SK-N-SH (cell line): Measurements from ENCODE around the gene APLN. TPM values are rescaled to one million over a fixed set of nuclear protein-coding genes. Genes with fewer than 3 reads are reported as not detected.

Experiments used
- CTCF ChIA-PET: fragments of 300-600, 350-600 bp; formaldehyde crosslinking; extraction: SDS; loops from one replicate; lab custom pipeline; 2021; lab: Yijun Ruan, JAX
- POLR2A ChIA-PET: fragments of 350-600 bp; sonication (Branson Sonifier 250); formaldehyde crosslinking; extraction: SDS; loops from one replicate; lab custom pipeline; 2020; ENCODE audit warnings: antibody characterized with exemption, inconsistent platforms; lab: Yijun Ruan, JAX
- DNase-seq: peaks from one replicate; pipeline ENCODE4 v3.0.0; 2012
- H2AFZ ChIP-seq: fragments of 200-600 bp; sonication (generic); 2 replicates; pipeline ENCODE4 v1.8.1; 2016; ENCODE audit warnings: antibody characterized with exemption, mild to moderate bottlenecking, low read depth
- H3F3A ChIP-seq: fragments of 200-600 bp; sonication (generic); replicated peaks from 2 replicates; pipeline ENCODE3; 2016; ENCODE audit warnings: antibody characterized with exemption, mild to moderate bottlenecking; ENCODE audit not compliant: insufficient read depth
- H3K27ac ChIP-seq, 2 experiments: fragments of 200-500 bp in 1 of 2; fragments of 200-600 bp in 1 of 2; sonication (Bioruptor generic) in 1 of 2; sonication (generic), shearing (Covaris generic) in 1 of 2; 2 replicates each; pipeline versions ENCODE4 v1.5.1 to v1.6.1; 2014 to 2016; ENCODE audit warnings: low read depth in 2 of 2, inconsistent platforms in 1 of 2, low read length in 1 of 2, mild to moderate bottlenecking in 1 of 2, mixed read lengths in 1 of 2
- H3K27me3 ChIP-seq: fragments of 200-600 bp; sonication (generic), shearing (Covaris generic); 2 replicates; pipeline ENCODE4 v1.6.1; 2016; ENCODE audit warnings: mixed run types; ENCODE audit not compliant: insufficient read depth
- H3K36me3 ChIP-seq, 2 experiments: fragments of 200-500 bp in 1 of 2; fragments of 200-600 bp in 1 of 2; sonication (Bioruptor generic) in 1 of 2; sonication (generic) in 1 of 2; replicated peaks in 1 of 2; 2 replicates each; pipeline versions ENCODE3 to v1.5.1; 2014 to 2016; ENCODE audit warnings: low read length in 1 of 2, mild to moderate bottlenecking in 1 of 2; ENCODE audit not compliant: insufficient read depth in 2 of 2, control insufficient read depth in 1 of 2
- H3K4me1 ChIP-seq, 2 experiments: fragments of 200-500 bp in 1 of 2; fragments of 200-600 bp in 1 of 2; sonication (Bioruptor generic) in 1 of 2; sonication (generic), shearing (Covaris generic) in 1 of 2; 2 replicates each; pipeline versions ENCODE4 v1.5.1 to v1.6.1; 2014 to 2016; ENCODE audit warnings: low read depth in 1 of 2, low read length in 1 of 2, mixed run types in 1 of 2; ENCODE audit not compliant: insufficient read depth in 2 of 2, control insufficient read depth in 1 of 2
- H3K4me2 ChIP-seq: fragments of 200-600 bp; sonication (generic), shearing (Covaris generic); 2 replicates; pipeline ENCODE4 v1.6.1; 2017; ENCODE audit warnings: mixed run types
- H3K4me3 ChIP-seq, 2 experiments: fragments of 200-500 bp in 1 of 2; fragments of 200-600 bp in 1 of 2; sonication (Bioruptor generic) in 1 of 2; sonication (generic), shearing (Covaris generic) in 1 of 2; 2 replicates each; pipeline versions ENCODE4 v1.5.1 to v1.8.1; 2014 to 2016; ENCODE audit warnings: low read depth in 2 of 2, inconsistent platforms in 1 of 2, low read length in 1 of 2, mild to moderate bottlenecking in 1 of 2, mixed read lengths in 1 of 2, moderate library complexity in 1 of 2
- H3K79me2 ChIP-seq: fragments of 200-600 bp; sonication (generic); 2 replicates; pipeline ENCODE4 v1.8.1; 2017; ENCODE audit warnings: mild to moderate bottlenecking; ENCODE audit not compliant: insufficient read depth
- H3K9ac ChIP-seq: fragments of 200-600 bp; sonication (generic); 2 replicates; pipeline ENCODE4 v1.6.1; 2017; ENCODE audit warnings: mixed run types
- H3K9me2 ChIP-seq: fragments of 200-600 bp; sonication (generic); 2 replicates; pipeline ENCODE4 v1.6.1; 2017; ENCODE audit warnings: mixed run types
- H3K9me3 ChIP-seq: fragments of 200-600 bp; sonication (generic); 2 replicates; pipeline ENCODE4 v1.6.1; 2017; ENCODE audit warnings: mixed run types, mild to moderate bottlenecking, moderate library complexity
- H4K20me1 ChIP-seq: fragments of 200-600 bp; sonication (generic); 2 replicates; pipeline ENCODE4 v1.6.1; 2017; ENCODE audit warnings: mild to moderate bottlenecking, mixed run types; ENCODE audit not compliant: insufficient read depth
- FOXJ3 ChIP-seq: sonication (generic); formaldehyde crosslinking; IDR thresholded peaks from 2 replicates; pipeline ENCODE4 v1.5.1; 2020; ENCODE audit warnings: mild to moderate bottlenecking, missing genetic modification reagents
- MAX ChIP-seq: IDR thresholded peaks from 2 replicates; pipeline ENCODE4 v1.4.0; 2012; ENCODE audit warnings: low read depth
- MXI1 ChIP-seq: IDR thresholded peaks from 2 replicates; pipeline ENCODE4 v1.6.1; 2012; ENCODE audit warnings: mild to moderate bottlenecking, low read depth, low read length, improper control_type of control experiment
- RAD21 ChIP-seq: IDR thresholded peaks from 2 replicates; pipeline ENCODE4 v1.6.1; 2012; ENCODE audit warnings: mild to moderate bottlenecking, low read length
- SIN3A ChIP-seq: IDR thresholded peaks from 2 replicates; pipeline ENCODE4 v1.6.1; 2012; ENCODE audit warnings: low read depth, mild to moderate bottlenecking, low read length, moderate library complexity, borderline replicate concordance
- SMC3 ChIP-seq: IDR thresholded peaks from 2 replicates; pipeline ENCODE4 v1.6.1; 2012; ENCODE audit warnings: low read depth, low read length, improper control_type of control experiment
- TEAD4 ChIP-seq: IDR thresholded peaks from 2 replicates; pipeline ENCODE4 v1.4.0; 2012; ENCODE audit warnings: mild to moderate bottlenecking, borderline replicate concordance; ENCODE audit not compliant: insufficient read depth
- WGBS: methylation state at CpG from one replicate; pipeline ENCODE4 v1.1.6; 2017; ENCODE audit warnings: low lambda C conversion rate; 5-methylcytosine and 5-hydroxymethylcytosine counted together
- polyA plus RNA-seq, 3 experiments: library from polyadenylated mRNA; depleted of rRNA; stranded (reverse); fragments of >200 nt; gene quantifications; 2 replicates each; pipeline ENCODE4 v1.2.3, GENCODE V29; 2012
- TF ChIP-seq, protein P1 (sequence below): fragments of 200-600 bp; sonication (generic); IDR thresholded peaks from 2 replicates; pipeline ENCODE4 v1.6.1; 2017; ENCODE audit warnings: antibody characterized with exemption, mild to moderate bottlenecking, moderate library complexity

The APLN gene
- polyA plus RNA-seq, 1 of the 3 experiments (the other 2 are of a cell fraction): 0.82 TPM

DNA sequence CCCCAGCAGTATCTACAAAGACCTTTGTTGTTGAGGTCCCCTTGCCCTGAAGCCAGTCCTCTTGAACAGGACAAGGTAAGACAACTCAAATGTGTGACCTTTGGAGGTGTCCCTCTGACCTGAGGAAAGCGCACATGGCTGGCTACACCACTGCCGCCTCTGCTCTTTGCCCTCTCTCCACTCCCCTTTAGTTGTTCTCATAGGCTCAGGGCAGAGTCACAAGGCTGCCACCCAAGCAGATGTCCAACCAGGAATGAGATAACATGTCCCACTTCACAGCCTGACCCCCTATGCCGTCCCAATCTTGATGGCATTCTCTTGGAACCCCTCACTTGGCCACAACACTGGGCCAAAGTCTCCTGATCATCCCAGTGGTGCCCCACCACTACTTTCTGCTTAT lies 46.3 kb downstream of the APLN start:
- no peak overlapping the region for H2AFZ ChIP-seq
- no peak overlapping the region for H3K4me3 ChIP-seq
- TF ChIP-seq FOXJ3 (CRISPR knock-in tag) (no peak), SMC3 (no peak), MAX (no peak)
- H4K20me1 ChIP-seq: no peaks in the 10 kb centered on the region
- WGBS: 27% methylated on average over 3 of the region's 3 CpGs
- H3K9ac ChIP-seq: no peak overlapping the region
- peaks cover 0 to 3% of the 10 kb centered on the region in 2 experiments; a peak in 1 of 4 replicates for H3K4me1 ChIP-seq
- no peak overlapping the region for H3K27ac ChIP-seq
- ChIA-PET POLR2A (no interaction called here), CTCF (interaction anchor here (1.5 to 4.0 kb wide), 5 partner anchors 28 to 452 kb away, joined by 4 to 24 read pairs (median 7); no protein-coding TSS in a partner anchor)
- no peaks in the 10 kb centered on the region for H3F3A ChIP-seq
- H3K9me3 ChIP-seq: no peaks in the 10 kb centered on the region
- DNase-seq: no peak
- no peaks in the 10 kb centered on the region for H3K79me2 ChIP-seq
- H3K9me2 ChIP-seq: no peaks in the 10 kb centered on the region
- no peak overlapping the region for H3K4me2 ChIP-seq
- no peaks in the 10 kb centered on the region; the same call in 1 of the 2 replicates for H3K27me3 ChIP-seq
- no peaks in the 10 kb centered on the region for H3K36me3 ChIP-seq

DNA sequence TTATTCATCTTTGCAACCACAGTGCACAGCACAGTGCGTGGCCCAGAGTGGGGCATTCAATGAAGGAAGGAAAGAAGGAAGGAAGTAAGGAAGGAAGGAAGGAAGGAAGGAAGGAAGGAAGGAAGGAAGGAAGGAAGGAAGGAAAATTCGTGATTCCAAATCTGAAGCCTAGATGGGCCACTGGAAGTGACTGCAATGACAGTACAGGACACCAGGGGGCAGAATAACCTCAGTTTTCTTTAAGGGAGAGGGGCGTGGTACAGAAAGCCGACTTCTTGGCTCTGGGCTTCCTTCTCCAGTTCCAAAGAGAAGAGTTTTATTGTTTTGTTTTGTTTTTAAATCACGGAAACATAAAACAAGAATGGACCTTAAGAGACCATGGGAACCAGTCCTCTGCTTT lies 47.8 kb downstream of the APLN start:
- Histone ChIP-seq H3K9ac (no peak overlapping the region), H3K9me3 (no peaks in the 10 kb centered on the region), H3K4me3 (no peak overlapping the region), H3K36me3 (no peaks in the 10 kb centered on the region), H3K9me2 (no peaks in the 10 kb centered on the region), H3K79me2 (no peaks in the 10 kb centered on the region), H3K27ac (no peak overlapping the region), H3K4me1 (peaks cover 0 to 3% of the 10 kb centered on the region in 2 experiments; a peak in 1 of 4 replicates), H3K4me2 (peak overlapping the region; percentile 56), H3K27me3 (no peaks in the 10 kb centered on the region; the same call in 1 of the 2 replicates), H3F3A (no peaks in the 10 kb centered on the region), H4K20me1 (no peaks in the 10 kb centered on the region), H2AFZ (peak overlapping the region; percentile 44; the same call in 1 of the 2 replicates)
- TF ChIP-seq SIN3A (no peak), RAD21 (peak; percentile 91), SMC3 (peak; percentile 82)
- TF ChIP-seq, protein P1, sequence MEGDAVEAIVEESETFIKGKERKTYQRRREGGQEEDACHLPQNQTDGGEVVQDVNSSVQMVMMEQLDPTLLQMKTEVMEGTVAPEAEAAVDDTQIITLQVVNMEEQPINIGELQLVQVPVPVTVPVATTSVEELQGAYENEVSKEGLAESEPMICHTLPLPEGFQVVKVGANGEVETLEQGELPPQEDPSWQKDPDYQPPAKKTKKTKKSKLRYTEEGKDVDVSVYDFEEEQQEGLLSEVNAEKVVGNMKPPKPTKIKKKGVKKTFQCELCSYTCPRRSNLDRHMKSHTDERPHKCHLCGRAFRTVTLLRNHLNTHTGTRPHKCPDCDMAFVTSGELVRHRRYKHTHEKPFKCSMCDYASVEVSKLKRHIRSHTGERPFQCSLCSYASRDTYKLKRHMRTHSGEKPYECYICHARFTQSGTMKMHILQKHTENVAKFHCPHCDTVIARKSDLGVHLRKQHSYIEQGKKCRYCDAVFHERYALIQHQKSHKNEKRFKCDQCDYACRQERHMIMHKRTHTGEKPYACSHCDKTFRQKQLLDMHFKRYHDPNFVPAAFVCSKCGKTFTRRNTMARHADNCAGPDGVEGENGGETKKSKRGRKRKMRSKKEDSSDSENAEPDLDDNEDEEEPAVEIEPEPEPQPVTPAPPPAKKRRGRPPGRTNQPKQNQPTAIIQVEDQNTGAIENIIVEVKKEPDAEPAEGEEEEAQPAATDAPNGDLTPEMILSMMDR: peak; percentile 83
- 3% methylated on average over 5 of the region's 5 CpGs for WGBS
- POLR2A ChIA-PET: no interaction called here
- peak; percentile 72 for DNase-seq
- CTCF ChIA-PET: interaction anchor here (0.6 to 4.0 kb wide), 11 partner anchors 10 to 735 kb away, joined by 3 to 21 read pairs (median 3); no protein-coding TSS in a partner anchor

- POLR2A ChIA-PET: no interaction called here
- TF ChIP-seq MXI1 (no peak), TEAD4 (no peak), RAD21 (peak; percentile 49), SMC3 (0 out of 2 replicates have a peak, but pooled peaks have one; percentile 15)
- TF ChIP-seq, protein P1: peak; percentile 80
- TF ChIP-seq, all 33 proteins: peak for 3
- CTCF ChIA-PET: interaction anchor here (0.6 to 2.1 kb wide), 33 partner anchors 9 to 591 kb away, joined by 3 to 14 read pairs (median 4); partner anchors contain the start of genes OCRL and UTP14A
- Histone ChIP-seq H4K20me1 (no peaks in the 10 kb centered on the region), H3K4me3 (no peak overlapping the region), H3K27me3 (no peaks in the 10 kb centered on the region), H3K9ac (no peak overlapping the region), H3K36me3 (peaks cover 3 to 5% of the 10 kb centered on the region in 2 experiments), H3K27ac (no peak overlapping the region), H3K9me3 (no peaks in the 10 kb centered on the region), H3K4me2 (no peak overlapping the region), H2AFZ (no peak overlapping the region), H3K4me1 (peaks cover 0 to 5% of the 10 kb centered on the region in 2 experiments; a peak in 1 of 4 replicates), H3K79me2 (no peaks in the 10 kb centered on the region), H3F3A (no peaks in the 10 kb centered on the region), H3K9me2 (no peaks in the 10 kb centered on the region)
- DNase-seq: peak; percentile 51
- WGBS: 41% methylated on average over 11 of the region's 11 CpGs
Measured at GRCh38 chrX:129600981-129601424, 53.8 kb downstream of the APLN start.
